Right atrium auricular region (tissue), 2 donors: ENCODE results near the gene FLNC. TPM values are rescaled to one million over a fixed set of nuclear protein-coding genes. Genes with fewer than 3 reads are reported as not detected.
A peak's percentile ranks its signal among the peaks of the same experiment; 100 is the strongest.

Source experiments
- DNase-seq: peaks from one replicate; pipeline ENCODE4 v3.0.0-alpha.2; 2019; ENCODE audit warnings: low spot score
- H3K27ac ChIP-seq, 2 donors: fragments of 200-600 bp; sonication (generic); 1 replicate in 1 of 2; 2 replicates in 1 of 2; pipeline ENCODE4 v1.5.1; 2016 to 2019
- H3K27me3 ChIP-seq, 2 donors: fragments of 200-600 bp; sonication (generic); one replicate each; pipeline versions ENCODE4 v1.5.1 to v1.6.0; 2017 to 2019
- H3K36me3 ChIP-seq: fragments of 200-600 bp; sonication (generic); one replicate; pipeline ENCODE4 v1.5.1; 2016
- H3K4me1 ChIP-seq, 2 donors: fragments of 200-600 bp; sonication (generic); one replicate each; pipeline versions ENCODE4 v1.5.1 to v1.6.0; 2017 to 2019
- H3K4me3 ChIP-seq, 2 donors: fragments of 200-600 bp; sonication (generic); 1 replicate in 1 of 2; 2 replicates in 1 of 2; pipeline ENCODE4 v1.5.1; 2017 to 2019; ENCODE audit warnings: mild to moderate bottlenecking in 1 of 2, moderate library complexity in 1 of 2
- H3K9me3 ChIP-seq, 2 donors: fragments of 200-600 bp; sonication (generic); one replicate each; pipeline ENCODE4 v1.5.1; 2019
- total RNA-seq, 2 donors: library from RNA; depleted of rRNA; stranded (reverse); fragments of >200 nt; gene quantifications; one replicate each; pipeline ENCODE4 v1.1.0, GENCODE V29; 2016
- TF ChIP-seq, protein P1 (sequence below), 2 donors: fragments of 200-600 bp; sonication (generic); IDR thresholded peaks; one replicate each; pipeline ENCODE4 v1.5.1; 2019; ENCODE audit warnings: antibody characterized with exemption in 2 of 2

The FLNC gene
- total RNA-seq, 2 donors from 2014 or later = 215 to 646 TPM

DNA sequence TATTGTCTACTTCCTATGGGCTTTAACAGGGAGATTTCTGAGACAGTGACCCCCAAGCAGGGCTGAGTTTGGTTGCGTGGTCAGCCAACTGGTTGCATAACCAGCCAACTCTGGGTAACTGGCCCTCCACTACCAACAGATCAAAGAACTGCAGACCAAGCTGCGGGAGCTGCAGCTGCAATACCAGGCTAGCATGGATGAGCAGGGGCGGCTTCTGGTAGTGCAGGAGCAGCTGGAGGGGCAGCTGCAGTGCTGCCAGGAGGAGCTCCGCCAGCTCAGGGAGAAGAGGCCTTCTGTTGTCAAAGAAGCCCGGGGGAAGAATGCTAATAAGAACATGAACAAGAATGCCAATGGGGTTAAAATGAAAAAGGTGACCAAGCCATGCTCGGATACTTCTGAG lies 15.7 kb upstream of the FLNC start:
- no peak for DNase-seq
- Histone ChIP-seq H3K27me3 (no peaks in the 10 kb centered on the region), H3K4me3 (no peak overlapping the region), H3K4me1 (peaks cover 0 to 8% of the 10 kb centered on the region in 2 donors), H3K36me3 (no peaks in the 10 kb centered on the region), H3K9me3 (no peaks in the 10 kb centered on the region), H3K27ac (no peak overlapping the region)
- TF ChIP-seq, protein P1, sequence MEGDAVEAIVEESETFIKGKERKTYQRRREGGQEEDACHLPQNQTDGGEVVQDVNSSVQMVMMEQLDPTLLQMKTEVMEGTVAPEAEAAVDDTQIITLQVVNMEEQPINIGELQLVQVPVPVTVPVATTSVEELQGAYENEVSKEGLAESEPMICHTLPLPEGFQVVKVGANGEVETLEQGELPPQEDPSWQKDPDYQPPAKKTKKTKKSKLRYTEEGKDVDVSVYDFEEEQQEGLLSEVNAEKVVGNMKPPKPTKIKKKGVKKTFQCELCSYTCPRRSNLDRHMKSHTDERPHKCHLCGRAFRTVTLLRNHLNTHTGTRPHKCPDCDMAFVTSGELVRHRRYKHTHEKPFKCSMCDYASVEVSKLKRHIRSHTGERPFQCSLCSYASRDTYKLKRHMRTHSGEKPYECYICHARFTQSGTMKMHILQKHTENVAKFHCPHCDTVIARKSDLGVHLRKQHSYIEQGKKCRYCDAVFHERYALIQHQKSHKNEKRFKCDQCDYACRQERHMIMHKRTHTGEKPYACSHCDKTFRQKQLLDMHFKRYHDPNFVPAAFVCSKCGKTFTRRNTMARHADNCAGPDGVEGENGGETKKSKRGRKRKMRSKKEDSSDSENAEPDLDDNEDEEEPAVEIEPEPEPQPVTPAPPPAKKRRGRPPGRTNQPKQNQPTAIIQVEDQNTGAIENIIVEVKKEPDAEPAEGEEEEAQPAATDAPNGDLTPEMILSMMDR (IDR thresholded peaks at IDR 0.05) = no peak

DNA sequence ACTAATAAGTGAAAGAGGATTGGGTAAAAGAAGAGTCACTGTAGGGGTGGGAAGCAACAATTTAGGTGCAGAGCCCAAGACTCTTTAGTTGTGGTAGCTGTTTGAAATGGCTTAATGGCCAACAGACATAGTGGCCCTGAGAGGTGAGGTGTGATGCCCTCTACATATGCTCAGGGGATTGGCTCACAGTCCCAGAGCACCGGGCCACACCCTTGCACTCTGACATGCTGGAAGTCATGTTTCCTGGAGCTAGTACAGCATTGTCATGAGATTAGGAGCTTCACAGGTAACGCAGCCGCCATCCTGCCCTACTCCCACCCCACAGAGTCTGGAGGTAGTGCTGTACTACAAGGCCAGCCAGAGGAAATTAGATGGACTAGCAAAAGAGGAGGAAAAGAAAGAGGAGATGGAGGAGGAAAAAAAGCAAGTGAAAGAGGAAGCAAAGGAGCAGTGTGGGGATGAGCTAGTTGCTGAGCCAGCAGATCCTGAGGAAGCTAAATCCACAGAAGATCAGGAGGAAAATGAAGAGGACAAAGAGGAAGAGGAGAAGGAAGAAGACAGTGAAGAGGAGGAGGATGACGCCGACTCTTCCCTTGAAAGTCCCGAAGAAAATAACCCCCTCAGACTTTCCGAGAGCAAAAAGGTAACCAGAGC lies 14.8 kb upstream of the FLNC start:
- no peak for DNase-seq

DNA sequence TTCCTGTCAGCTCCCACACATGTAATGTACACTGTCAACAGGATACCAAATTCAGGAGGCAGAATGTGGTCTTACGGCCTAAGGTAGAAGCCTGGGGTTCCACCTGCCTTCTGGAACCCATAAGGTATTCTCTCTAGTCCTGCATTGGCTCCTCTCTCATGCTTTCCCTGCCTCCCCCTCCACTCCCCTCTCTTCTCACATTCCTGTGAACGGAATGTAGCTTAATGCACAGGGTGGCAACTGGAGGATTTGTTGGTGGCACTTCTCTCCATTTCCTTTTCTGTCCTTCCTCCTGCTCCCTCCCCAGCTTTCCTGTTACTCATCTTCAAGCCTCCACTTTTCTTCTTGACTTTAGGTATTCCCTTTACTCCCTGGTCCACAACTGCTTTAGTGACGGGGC lies 11.5 kb upstream of the FLNC start:
- no peaks in the 10 kb centered on the region for H3K9me3 ChIP-seq
- no peaks in the 10 kb centered on the region for H3K36me3 ChIP-seq
- no peaks in the 10 kb centered on the region for H3K27me3 ChIP-seq
- no peak overlapping the region for H3K4me3 ChIP-seq
- H3K27ac ChIP-seq = no peak overlapping the region
- H3K4me1 ChIP-seq = no peaks in the 10 kb centered on the region
- TF ChIP-seq, protein P1 (IDR thresholded peaks at IDR 0.05) = no peak
- no peak for DNase-seq

More for the DNA sequence above, 14.8 kb upstream of the FLNC start:
- no peaks in the 10 kb centered on the region for H3K9me3 ChIP-seq
- no peak overlapping the region for H3K27ac ChIP-seq
- peaks cover 0 to 8% of the 10 kb centered on the region in 2 donors for H3K4me1 ChIP-seq
- no peak overlapping the region for H3K4me3 ChIP-seq
- TF ChIP-seq, protein P1 (IDR thresholded peaks at IDR 0.05) = no peak
- H3K27me3 ChIP-seq = no peaks in the 10 kb centered on the region
- no peaks in the 10 kb centered on the region for H3K36me3 ChIP-seq

DNA sequence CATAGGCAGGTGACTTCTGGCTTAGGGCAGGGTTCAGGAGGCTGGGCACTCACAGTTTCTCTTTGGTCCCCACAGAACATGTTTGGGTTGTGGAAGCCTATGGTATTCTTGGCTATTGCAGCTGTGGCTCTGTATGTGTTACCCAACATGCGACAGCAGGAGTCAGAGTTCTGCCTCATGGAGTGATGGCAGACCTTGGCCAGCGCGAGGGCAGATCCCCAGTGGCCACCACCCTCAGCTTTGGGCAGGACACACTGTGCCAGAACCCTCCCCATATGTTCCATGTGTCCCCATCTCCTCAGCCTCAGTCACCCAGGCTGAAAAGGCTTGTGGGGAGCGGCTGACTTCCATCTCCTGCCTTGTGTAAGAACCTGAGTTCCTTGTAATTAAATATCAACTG lies 8.5 kb upstream of the FLNC start:
- no peak overlapping the region for H3K4me3 ChIP-seq
- no peaks in the 10 kb centered on the region for H3K4me1 ChIP-seq
- H3K36me3 ChIP-seq = no peaks in the 10 kb centered on the region
- no peaks in the 10 kb centered on the region for H3K27me3 ChIP-seq
- H3K9me3 ChIP-seq = no peaks in the 10 kb centered on the region
- H3K27ac ChIP-seq = no peak overlapping the region
- no peak for DNase-seq
- TF ChIP-seq, protein P1 (IDR thresholded peaks at IDR 0.05) = no peak

DNA sequence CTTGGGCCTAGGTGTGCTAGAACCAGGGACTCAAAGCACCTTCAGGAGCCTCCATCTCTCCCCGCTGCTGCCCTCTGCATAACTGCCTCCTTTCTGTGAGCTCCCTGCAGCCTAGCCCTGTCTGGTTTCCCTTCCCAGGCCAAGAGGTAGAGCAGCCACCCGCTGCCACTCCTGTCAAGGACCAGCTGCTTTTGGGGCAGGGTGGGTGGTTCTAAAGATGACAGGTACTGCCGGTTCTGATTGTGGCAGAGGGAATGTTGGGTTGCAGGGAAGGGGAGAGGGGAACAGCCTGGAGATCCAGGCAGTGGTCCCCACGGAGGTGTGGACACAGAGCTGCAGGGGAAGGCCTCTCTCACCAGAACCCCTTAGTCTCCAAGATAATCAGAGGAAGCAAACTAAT lies 3.7 kb upstream of the FLNC start:
- Histone ChIP-seq H3K27ac (peak overlapping the region; percentile 93 to 99), H3K9me3 (no peaks in the 10 kb centered on the region), H3K4me3 (no peak overlapping the region), H3K36me3 (no peaks in the 10 kb centered on the region), H3K4me1 (peaks cover 0 to 38% of the 10 kb centered on the region in 2 donors), H3K27me3 (no peaks in the 10 kb centered on the region)
- TF ChIP-seq, protein P1 (IDR thresholded peaks at IDR 0.05) = no peak
- no peak for DNase-seq

DNA sequence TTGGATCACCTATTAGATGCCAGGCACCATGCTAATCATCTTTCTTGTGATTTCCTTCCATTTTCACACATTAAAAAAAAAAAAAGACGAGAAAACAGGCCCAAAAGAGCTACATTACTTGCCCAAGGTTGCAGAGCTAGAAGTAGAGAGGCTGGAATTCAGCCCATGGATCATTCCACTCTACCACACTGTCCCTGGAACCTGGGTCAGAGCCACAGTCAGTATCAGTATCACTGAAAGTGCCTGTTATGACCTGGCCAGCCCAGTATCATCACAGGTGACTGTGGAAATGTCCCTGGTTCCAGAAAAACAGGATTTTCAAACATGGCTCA lies 3.3 kb upstream of the FLNC start:
- Histone ChIP-seq H3K36me3 (no peaks in the 10 kb centered on the region), H3K4me1 (peaks cover 0 to 42% of the 10 kb centered on the region in 2 donors), H3K4me3 (no peak overlapping the region), H3K9me3 (no peaks in the 10 kb centered on the region), H3K27ac (peak overlapping the region; percentile 93 to 99), H3K27me3 (no peaks in the 10 kb centered on the region)
- no peak for DNase-seq
- TF ChIP-seq, protein P1 (IDR thresholded peaks at IDR 0.05) = no peak
